Smooth muscle cell (in vitro differentiated cells): ENCODE results near the gene TNP2. TPM values are rescaled to one million over a fixed set of nuclear protein-coding genes. Genes with fewer than 3 reads are reported as not detected.
"Not testable (repeated sequence)": the region's sequence is repeated elsewhere in the genome, so short reads cannot be mapped to it uniquely, and the experiment has no call there.

Experiments used
- DNase-seq: peaks from one replicate; lab custom pipeline; 2025; ENCODE audit not compliant: unreplicated experiment; lab: John Stamatoyannopoulos, UW
- H2AFZ ChIP-seq: fragments of 200-600 bp; sonication (generic); 2 replicates; pipeline ENCODE4 v1.6.0; 2016; ENCODE audit warnings: antibody characterized with exemption, low read depth, mild to moderate bottlenecking
- H3F3A ChIP-seq: fragments of 200-600 bp; sonication (generic); 2 replicates; pipeline ENCODE4 v1.6.0; 2017; ENCODE audit warnings: antibody characterized with exemption, low read depth
- H3K27ac ChIP-seq: fragments of 200-600 bp; sonication (generic); 2 replicates; pipeline ENCODE4 v1.5.1; 2016; ENCODE audit warnings: low read depth, mild to moderate bottlenecking
- H3K27me3 ChIP-seq: fragments of 200-600 bp; sonication (generic); 2 replicates; pipeline ENCODE4 v1.6.1; 2016; ENCODE audit warnings: low read depth, mild to moderate bottlenecking
- H3K36me3 ChIP-seq: fragments of 200-600 bp; sonication (generic); 2 replicates; pipeline ENCODE4 v1.5.1; 2016; ENCODE audit warnings: low read depth
- H3K4me1 ChIP-seq: fragments of 200-600 bp; sonication (generic); 2 replicates; pipeline ENCODE4 v1.5.1; 2016; ENCODE audit warnings: low read depth
- H3K4me2 ChIP-seq: fragments of 200-600 bp; sonication (generic); 2 replicates; pipeline ENCODE4 v1.6.0; 2016; ENCODE audit warnings: mild to moderate bottlenecking
- H3K4me3 ChIP-seq: fragments of 200-600 bp; sonication (generic); 2 replicates; pipeline ENCODE4 v1.5.1; 2016; ENCODE audit warnings: mild to moderate bottlenecking
- H3K79me2 ChIP-seq: fragments of 200-600 bp; sonication (generic); 2 replicates; pipeline ENCODE4 v1.6.0; 2016; ENCODE audit warnings: low read depth, mild to moderate bottlenecking
- H3K9ac ChIP-seq: fragments of 200-600 bp; sonication (generic); 2 replicates; pipeline ENCODE4 v1.6.0; 2016; ENCODE audit warnings: low read depth
- H3K9me3 ChIP-seq: fragments of 200-600 bp; sonication (generic); replicated peaks from 2 replicates; pipeline ENCODE4 v1.5.1; 2016; ENCODE audit warnings: low read depth
- H4K20me1 ChIP-seq: fragments of 200-600 bp; sonication (generic); 2 replicates; pipeline ENCODE4 v1.6.0; 2016; ENCODE audit warnings: low read depth
- CTCF ChIP-seq: fragments of 200-600 bp; sonication (generic); IDR thresholded peaks from 2 replicates; pipeline ENCODE4 v1.5.1; 2017; ENCODE audit warnings: borderline replicate concordance, mild to moderate bottlenecking, antibody characterized with exemption; ENCODE audit not compliant: insufficient read depth, poor library complexity, severe bottlenecking
- WGBS: methylation state at CpG from one replicate; pipeline ENCODE4 v1.1.7; 2016; ENCODE audit warnings: low lambda C conversion rate; 5-methylcytosine and 5-hydroxymethylcytosine counted together
- polyA plus RNA-seq: library from polyadenylated mRNA; unstranded; fragments of >200 nt; fragmentation: Nextera tagmentation; extraction: Ambion mirVana; gene quantifications from 2 replicates; pipeline ENCODE4 v1.2.1, GENCODE V29; 2016
- total RNA-seq: library from RNA; depleted of rRNA; stranded (reverse); fragments of >200 nt; gene quantifications from 2 replicates; pipeline ENCODE4 v1.2.3, GENCODE V29; 2014

Gene TNP2
- total and polyA plus RNA-seq, 2 experiments from 2014 or later, result not detected

DNA sequence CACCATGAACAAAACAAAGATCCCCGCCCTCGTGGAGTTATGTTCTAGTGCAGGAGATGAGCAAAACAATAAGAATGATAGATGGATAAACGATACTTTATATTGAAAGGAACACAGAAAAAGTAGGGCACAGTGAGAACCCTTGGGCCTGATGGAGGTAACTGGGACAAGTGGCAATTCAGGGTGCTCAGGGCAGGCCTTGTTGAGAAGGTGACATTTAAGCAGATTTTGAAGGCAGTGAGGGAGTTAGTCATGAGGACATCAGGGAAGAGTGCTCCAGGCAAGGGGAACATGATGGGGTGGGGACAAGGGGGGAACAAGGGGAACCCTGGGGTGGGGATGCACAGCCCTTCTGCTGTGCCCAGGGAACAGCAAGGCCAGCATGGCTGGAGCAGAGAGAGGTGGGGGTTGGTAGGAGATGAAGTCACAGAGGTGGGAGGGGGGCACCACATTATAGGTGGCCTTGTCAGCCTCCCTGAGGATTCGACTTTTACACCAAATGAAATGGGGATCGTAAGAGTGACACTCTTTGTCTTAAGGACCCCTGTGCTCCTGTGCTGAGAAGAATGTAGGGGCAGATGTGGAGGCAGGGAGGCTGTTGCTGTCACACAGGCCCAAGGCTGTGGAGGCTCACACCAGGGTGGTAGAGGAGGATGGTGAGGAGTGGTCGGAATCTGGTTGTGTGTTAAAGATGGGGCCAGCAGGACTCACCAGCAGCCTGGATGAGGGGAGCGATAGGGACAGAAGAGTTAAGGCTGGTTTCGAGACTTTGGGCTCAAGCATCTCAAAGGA lies 21.2 kb upstream of the TNP2 start:
- Histone ChIP-seq H3K4me3 (no peak overlapping the region), H2AFZ (no peak overlapping the region), H3K36me3 (no peaks in the 10 kb centered on the region), H3K27me3 (no peaks in the 10 kb centered on the region), H3K79me2 (no peaks in the 10 kb centered on the region), H3K27ac (no peak overlapping the region), H3K9me3 (no peaks in the 10 kb centered on the region), H4K20me1 (no peaks in the 10 kb centered on the region), H3F3A (no peaks in the 10 kb centered on the region), H3K4me1 (peaks cover 11% of the 10 kb centered on the region), H3K4me2 (no peak overlapping the region), H3K9ac (no peak overlapping the region)
- DNase-seq, result no peak
- 91% methylated on average over 8 of the region's 8 CpGs for WGBS
- TF ChIP-seq CTCF, result no peak

DNA sequence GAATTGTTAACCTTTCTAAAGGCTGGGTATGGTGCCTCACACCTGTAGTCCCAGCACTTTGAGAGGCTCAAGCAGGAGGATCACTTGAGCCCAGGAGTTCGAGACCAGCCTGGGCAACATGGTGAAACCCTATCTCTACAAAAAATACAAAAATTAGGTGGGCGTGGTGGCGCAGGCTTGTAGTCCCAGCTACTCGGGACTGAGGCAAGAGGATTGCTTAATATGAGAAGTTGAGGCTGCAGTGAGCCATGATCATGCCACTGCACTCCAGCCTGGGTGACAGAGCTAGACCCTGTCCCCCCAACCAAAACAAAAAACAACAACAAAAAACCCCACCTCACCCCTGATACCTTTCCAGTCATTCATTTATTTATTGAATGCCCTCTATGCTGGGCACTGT lies 20.6 kb upstream of the TNP2 start:
- not testable (repeated sequence) for H3K4me2 ChIP-seq, DNase-seq, H3K27ac ChIP-seq, H2AFZ ChIP-seq, H3K9me3 ChIP-seq, H3K36me3 ChIP-seq, H4K20me1 ChIP-seq, H3K9ac ChIP-seq, H3K4me3 ChIP-seq, H3K27me3 ChIP-seq, H3F3A ChIP-seq, H3K79me2 ChIP-seq
- 95% methylated on average over 4 of the region's 4 CpGs for WGBS
- peaks cover 11% of the 10 kb centered on the region for H3K4me1 ChIP-seq

- Histone ChIP-seq H3K9me3 (no peaks in the 10 kb centered on the region), H3F3A (no peaks in the 10 kb centered on the region), H3K27ac (no peak overlapping the region), H4K20me1 (no peaks in the 10 kb centered on the region), H3K9ac (no peak overlapping the region), H3K4me3 (no peak overlapping the region), H3K79me2 (no peaks in the 10 kb centered on the region), H3K4me1 (peaks cover 11% of the 10 kb centered on the region), H2AFZ (no peak overlapping the region), H3K36me3 (no peaks in the 10 kb centered on the region), H3K27me3 (no peaks in the 10 kb centered on the region), H3K4me2 (no peak overlapping the region)
- no peak for DNase-seq
- no peak for TF ChIP-seq CTCF
- WGBS, result 96% methylated on average over 2 of the region's 2 CpGs
Measured at GRCh38 chr16:11289202-11289601, 20.1 kb upstream of the TNP2 start.

GRCh38 chr16:11285842-11286241 lies 16.7 kb upstream of the TNP2 start:
- H2AFZ ChIP-seq, result no peak overlapping the region
- H4K20me1 ChIP-seq, result no peaks in the 10 kb centered on the region
- TF ChIP-seq CTCF, result no peak
- no peaks in the 10 kb centered on the region for H3K27me3 ChIP-seq
- no peaks in the 10 kb centered on the region for H3K36me3 ChIP-seq
- 92% methylated on average over 2 of the region's 2 CpGs for WGBS
- H3K27ac ChIP-seq, result no peak overlapping the region
- H3K79me2 ChIP-seq, result no peaks in the 10 kb centered on the region
- no peak overlapping the region for H3K4me2 ChIP-seq
- no peaks in the 10 kb centered on the region for H3K9me3 ChIP-seq
- no peak overlapping the region for H3K9ac ChIP-seq
- no peak for DNase-seq
- no peak overlapping the region for H3K4me3 ChIP-seq
- no peaks in the 10 kb centered on the region for H3F3A ChIP-seq
- peaks cover 2% of the 10 kb centered on the region for H3K4me1 ChIP-seq
